CD14-positive monocyte (primary cell): ENCODE data around the gene LARP4B. TPM values are rescaled to one million over a fixed set of nuclear protein-coding genes. Genes with fewer than 3 reads are reported as not detected.

Experiments
- DNase-seq, 3 donors: peaks; one replicate each; pipeline ENCODE4 v3.0.0-alpha.2; 2011 to 2022
- H2AFZ ChIP-seq: 2 replicates; pipeline ENCODE4 v1.6.0; 2012; ENCODE audit warnings: mild to moderate bottlenecking, low read depth, low read length, inconsistent platforms; ENCODE audit not compliant: insufficient read depth, poor library complexity, severe bottlenecking
- H3K27ac ChIP-seq, 2 donors: 1 replicate in 1 of 2; 2 replicates in 1 of 2; pipeline ENCODE4 v1.5.1; 2012 to 2013; ENCODE audit warnings: low read length in 2 of 2, control low read depth in 1 of 2, inconsistent platforms in 1 of 2, low read depth in 1 of 2, mild to moderate bottlenecking in 1 of 2
- H3K27me3 ChIP-seq, 2 donors: one replicate each; pipeline versions ENCODE4 v1.6.0 to v1.6.1; 2011 to 2013; ENCODE audit warnings: low read length in 2 of 2; ENCODE audit not compliant: control insufficient read depth in 2 of 2, insufficient read depth in 2 of 2
- H3K36me3 ChIP-seq, 2 donors: replicated peaks in 1 of 2; 1 replicate in 1 of 2; 2 replicates in 1 of 2; pipeline versions ENCODE4 v1.5.1 to v1.6.1; 2012 to 2013; ENCODE audit warnings: low read length in 2 of 2, control low read depth in 1 of 2, inconsistent platforms in 1 of 2, mild to moderate bottlenecking in 1 of 2; ENCODE audit not compliant: insufficient read depth in 2 of 2, control insufficient read depth in 1 of 2
- H3K4me1 ChIP-seq, 2 donors: 1 replicate in 1 of 2; 2 replicates in 1 of 2; pipeline versions ENCODE4 v1.5.1 to v1.6.1; 2012 to 2013; ENCODE audit warnings: low read length in 2 of 2, control low read depth in 1 of 2, inconsistent platforms in 1 of 2, mild to moderate bottlenecking in 1 of 2, moderate library complexity in 1 of 2; ENCODE audit not compliant: insufficient read depth in 2 of 2, control insufficient read depth in 1 of 2
- H3K4me2 ChIP-seq: replicated peaks from 2 replicates; pipeline ENCODE3; 2012; ENCODE audit warnings: low read length, moderate library complexity, mild to moderate bottlenecking; ENCODE audit not compliant: poor library complexity, severe bottlenecking; ENCODE audit errors: extremely low read depth
- H3K4me3 ChIP-seq, 3 experiments: fragments of 200-600 bp in 1 of 3; sonication (generic) in 1 of 3; replicated peaks in 1 of 3; 1 replicate in 2 of 3; 2 replicates in 1 of 3; pipeline ENCODE4 v1.5.1; 2011 to 2013; ENCODE audit warnings: low read length in 3 of 3, mild to moderate bottlenecking in 3 of 3, control low read depth in 2 of 3, low read depth in 2 of 3, inconsistent platforms in 1 of 3, moderate library complexity in 1 of 3
- H3K79me2 ChIP-seq: 2 replicates; pipeline ENCODE4 v1.6.0; 2012; ENCODE audit warnings: mild to moderate bottlenecking, control low read depth, inconsistent platforms, low read length, moderate library complexity; ENCODE audit not compliant: insufficient read depth
- H3K9ac ChIP-seq: 2 replicates; pipeline ENCODE4 v1.6.0; 2017; ENCODE audit warnings: low read length, mild to moderate bottlenecking; ENCODE audit not compliant: insufficient read depth, poor library complexity, severe bottlenecking
- H3K9me3 ChIP-seq, 2 donors: replicated peaks in 1 of 2; 1 replicate in 1 of 2; 2 replicates in 1 of 2; pipeline versions ENCODE4 v1.5.1 to v1.6.1; 2012 to 2013; ENCODE audit warnings: low read length in 2 of 2, control low read depth in 1 of 2; ENCODE audit not compliant: control insufficient read depth in 1 of 2, insufficient read depth in 1 of 2
- H4K20me1 ChIP-seq: 2 replicates; pipeline ENCODE4 v1.6.0; 2012; ENCODE audit warnings: mild to moderate bottlenecking, low read length, control low read depth, moderate library complexity; ENCODE audit not compliant: insufficient read depth
- H3K27ac Mint-ChIP-seq, 7 donors: one replicate each; pipeline ENCODE4 v1.8.0; 2020; ENCODE audit warnings: mild to moderate bottlenecking in 7 of 7, mixed read lengths in 7 of 7, moderate library complexity in 6 of 7, inconsistent platforms in 2 of 7
- H3K27me3 Mint-ChIP-seq, 3 donors: one replicate each; pipeline ENCODE4 v1.8.0; 2021 to 2022; ENCODE audit warnings: low read depth in 3 of 3, mild to moderate bottlenecking in 3 of 3, mixed read lengths in 3 of 3, moderate library complexity in 3 of 3, inconsistent platforms in 1 of 3
- H3K36me3 Mint-ChIP-seq, 2 donors: one replicate each; pipeline ENCODE4 v1.8.0; 2020; ENCODE audit warnings: mixed read lengths in 2 of 2, inconsistent platforms in 1 of 2, mild to moderate bottlenecking in 1 of 2
- H3K4me1 Mint-ChIP-seq: one replicate; pipeline ENCODE4 v1.8.0; 2020; ENCODE audit warnings: mild to moderate bottlenecking, mixed read lengths
- H3K4me3 Mint-ChIP-seq, 2 donors: one replicate each; pipeline ENCODE4 v1.8.0; 2020; ENCODE audit warnings: mild to moderate bottlenecking in 2 of 2, mixed read lengths in 2 of 2, moderate library complexity in 1 of 2
- H3K9me3 Mint-ChIP-seq, 7 donors: one replicate each; pipeline ENCODE4 v1.8.0; 2020 to 2022; ENCODE audit warnings: mixed read lengths in 7 of 7, mild to moderate bottlenecking in 6 of 7, moderate library complexity in 6 of 7, inconsistent platforms in 2 of 7
- CTCF ChIP-seq: fragments of 200-600 bp; IDR thresholded peaks from one replicate; pipeline ENCODE4 v1.8.0; 2022; ENCODE audit warnings: antibody characterized with exemption, mild to moderate bottlenecking
- WGBS: methylation state at CpG from one replicate; pipeline ENCODE4 v1.1.5; 2013; ENCODE audit warnings: missing lambda C conversion rate; ENCODE audit not compliant: insufficient coverage; 5-methylcytosine and 5-hydroxymethylcytosine counted together
- intact Hi-C, 2 donors: fragments of 100-400 bp; cut with micrococcal nuclease; formaldehyde crosslinking; loops; one replicate each; pipeline versions ENCODE4 v1.15.0 to v1.15.1; 2023
- polyA plus RNA-seq, 3 donors: library from polyadenylated mRNA; depleted of rRNA in 1 of 3; unstranded in 2 of 3; stranded (reverse) in 1 of 3; fragments of 300-500 nt in 2 of 3; fragments of >200 nt in 1 of 3; fragmentation: Illumina TruSeq in 2 of 3; gene quantifications; 1 replicate in 2 of 3; 2 replicates in 1 of 3; pipeline ENCODE4 v1.2.3, GENCODE V29; 2012 to 2021

Gene LARP4B
- polyA plus RNA-seq, 3 donors, result 17.2 to 52.3 (median 33.0) TPM

- Mint-ChIP-seq H3K36me3 (peaks cover 62 to 75% of the 10 kb centered on the region in 2 donors), H3K9me3 (peaks cover 0 to 13% (median 6%) of the 10 kb centered on the region in 7 donors), H3K4me1 (peaks cover 34% of the 10 kb centered on the region), H3K4me3 (no peak overlapping the region), H3K27ac (peak overlapping the region in 1 of 7 donors; percentile 10), H3K27me3 (no peaks in the 10 kb centered on the region)
- DNase-seq, result no peak
- no peak overlapping the region for H3K4me2 ChIP-seq
- H4K20me1 ChIP-seq, result peaks cover 96% of the 10 kb centered on the region
- no peak overlapping the region for H2AFZ ChIP-seq
- H3K4me3 ChIP-seq, result no peak overlapping the region
- no CpG with 5 or more reads among the region's 2 CpGs for WGBS
- peaks cover 37 to 78% of the 10 kb centered on the region in 2 donors for H3K36me3 ChIP-seq
- TF ChIP-seq CTCF, result no peak
- H3K79me2 ChIP-seq, result peaks cover 83% of the 10 kb centered on the region
- H3K4me1 ChIP-seq, result peaks cover 8 to 15% of the 10 kb centered on the region in 2 donors
- no peak overlapping the region for H3K9ac ChIP-seq
- intact Hi-C loops, result no loop called here
- H3K27me3 ChIP-seq, result no peaks in the 10 kb centered on the region
- no peak overlapping the region for H3K27ac ChIP-seq
- no peaks in the 10 kb centered on the region for H3K9me3 ChIP-seq
These were observed 81.4 kb downstream of the LARP4B start for GRCh38 chr10:850093-850492.

GRCh38 chr10:847868-848267, 83.6 kb downstream of the LARP4B start:
- H3K79me2 ChIP-seq, result peaks cover 84% of the 10 kb centered on the region
- DNase-seq, result no peak
- peaks cover 0 to 13% (median 6%) of the 10 kb centered on the region in 7 donors for H3K9me3 Mint-ChIP-seq
- H3K27me3 Mint-ChIP-seq, result no peaks in the 10 kb centered on the region
- H3K27ac Mint-ChIP-seq, result peak overlapping the region in 4 of 7 donors; percentile 14 to 70 (median 24)
- no peak overlapping the region for H2AFZ ChIP-seq
- no peak overlapping the region for H3K27ac ChIP-seq
- H3K4me3 ChIP-seq, result no peak overlapping the region
- 98% methylated on average over 5 of the region's 7 CpGs for WGBS
- no peak for TF ChIP-seq CTCF
- no peak overlapping the region for H3K4me2 ChIP-seq
- intact Hi-C loops, result no loop called here
- peaks cover 40% of the 10 kb centered on the region for H3K4me1 Mint-ChIP-seq
- no peak overlapping the region for H3K4me3 Mint-ChIP-seq
- peaks cover 100% of the 10 kb centered on the region for H4K20me1 ChIP-seq
- H3K27me3 ChIP-seq, result no peaks in the 10 kb centered on the region
- peaks cover 61 to 73% of the 10 kb centered on the region in 2 donors for H3K36me3 Mint-ChIP-seq
- peaks cover 8 to 15% of the 10 kb centered on the region in 2 donors for H3K4me1 ChIP-seq
- H3K36me3 ChIP-seq, result peaks cover 41 to 78% of the 10 kb centered on the region in 2 donors
- H3K9ac ChIP-seq, result no peak overlapping the region
- H3K9me3 ChIP-seq, result no peaks in the 10 kb centered on the region
